Fibroblast of lung (primary cell): Measurements from ENCODE around the gene SDC4. TPM values are rescaled to one million over a fixed set of nuclear protein-coding genes. Genes with fewer than 3 reads are reported as not detected.

Source experiments
- DNase-seq, 2 donors: peaks; one replicate each; pipeline versions ENCODE4 v3.0.0 to v3.0.0-alpha.2; 2010; ENCODE audit warnings: low read depth in 2 of 2
- H2AFZ ChIP-seq: 2 replicates; pipeline ENCODE4 v1.5.1; 2012; ENCODE audit warnings: low read length, control low read depth, inconsistent platforms
- H3K27ac ChIP-seq: 2 replicates; pipeline ENCODE4 v1.5.1; 2011; ENCODE audit warnings: low read length, control low read depth; ENCODE audit not compliant: insufficient read depth
- H3K27me3 ChIP-seq: 2 replicates; pipeline ENCODE4 v1.5.1; 2011; ENCODE audit warnings: mild to moderate bottlenecking, low read length; ENCODE audit not compliant: control insufficient read depth, insufficient read depth
- H3K36me3 ChIP-seq: 2 replicates; pipeline ENCODE4 v1.5.1; 2011; ENCODE audit warnings: low read length; ENCODE audit not compliant: control insufficient read depth, insufficient read depth
- H3K4me1 ChIP-seq: 2 replicates; pipeline ENCODE4 v1.5.1; 2011; ENCODE audit warnings: low read length; ENCODE audit not compliant: control insufficient read depth, insufficient read depth; ENCODE audit errors: extremely low read depth
- H3K4me2 ChIP-seq: 2 replicates; pipeline ENCODE4 v1.5.1; 2011; ENCODE audit warnings: low read length, control low read depth; ENCODE audit not compliant: insufficient read depth; ENCODE audit errors: extremely low read depth
- H3K4me3 ChIP-seq, 4 experiments: fragments of 200-600 bp in 1 of 4; sonication (generic) in 1 of 4; replicated peaks in 1 of 4; 2 replicates each; pipeline ENCODE4 v1.5.1; 2011 to 2016; ENCODE audit warnings: low read length in 4 of 4, low read depth in 3 of 4, mild to moderate bottlenecking in 3 of 4, control low read depth in 2 of 4, inconsistent platforms in 1 of 4, mixed read lengths in 1 of 4; ENCODE audit not compliant: insufficient read depth in 1 of 4; ENCODE audit errors: control extremely low read depth in 1 of 4
- H3K79me2 ChIP-seq: 2 replicates; pipeline ENCODE4 v1.5.1; 2012; ENCODE audit warnings: mild to moderate bottlenecking, low read length, inconsistent platforms; ENCODE audit not compliant: control insufficient read depth, insufficient read depth
- H3K9ac ChIP-seq: 2 replicates; pipeline ENCODE4 v1.5.1; 2011; ENCODE audit warnings: mild to moderate bottlenecking, low read length, control low read depth; ENCODE audit not compliant: insufficient read depth
- H3K9me3 ChIP-seq: 2 replicates; pipeline ENCODE4 v1.5.1; 2012; ENCODE audit warnings: low read depth, low read length; ENCODE audit not compliant: control insufficient read depth, insufficient read depth
- H4K20me1 ChIP-seq: 2 replicates; pipeline ENCODE4 v1.5.1; 2011; ENCODE audit warnings: low read length; ENCODE audit not compliant: control insufficient read depth, insufficient read depth; ENCODE audit errors: extremely low read depth
- EZH2 ChIP-seq: IDR thresholded peaks from 2 replicates; pipeline ENCODE4 v1.5.1; 2012; ENCODE audit warnings: low read length, control low read depth, mild to moderate bottlenecking; ENCODE audit errors: missing control alignments
- polyA plus RNA-seq, 2 donors: library from polyadenylated mRNA; depleted of rRNA in 1 of 2; stranded (reverse) in 1 of 2; unstranded in 1 of 2; fragments of >200 nt; gene quantifications; 2 replicates each; pipeline ENCODE4 v1.2.1, GENCODE V29; 2011 to 2012; ENCODE audit warnings: missing spikeins in 1 of 2
- total RNA-seq: library from RNA; depleted of rRNA; stranded (reverse); fragments of >200 nt; gene quantifications from 2 replicates; pipeline ENCODE4 v1.2.1, GENCODE V29; 2014
- TF ChIP-seq, protein P1 (sequence below), 2 donors: IDR thresholded peaks in 1 of 2; conservative IDR thresholded peaks in 1 of 2; 1 replicate in 1 of 2; 2 replicates in 1 of 2; pipeline ENCODE4 v1.5.1; 2011 to 2012; ENCODE audit warnings: low read length in 2 of 2, control low read depth in 1 of 2, inconsistent platforms in 1 of 2, low read depth in 1 of 2, mild to moderate bottlenecking in 1 of 2

SDC4 gene
- total and polyA plus RNA-seq, 2 donors (not counting 1 experiment from before 2014, with no cell fraction given), result 175 to 312 TPM

DNA sequence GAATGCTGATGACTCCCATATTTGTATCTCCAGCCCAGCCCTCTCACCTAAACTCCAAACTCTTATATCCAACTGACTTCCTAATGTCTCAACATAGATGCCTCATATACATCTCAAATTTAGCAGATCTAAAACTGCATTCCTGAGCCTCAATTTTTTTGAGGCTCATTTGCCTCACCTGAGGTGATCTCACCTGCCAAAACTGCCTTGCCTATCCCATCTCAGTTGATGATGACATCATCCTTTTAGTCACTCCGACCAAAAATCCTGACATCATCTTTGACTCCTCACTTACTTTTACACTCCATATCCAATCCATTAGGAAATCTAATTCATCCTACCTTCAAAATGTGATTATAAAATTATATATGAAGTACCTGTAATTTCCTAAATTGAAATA lies 68.2 kb downstream of the SDC4 start:
- Histone ChIP-seq H3K9ac (no peak overlapping the region), H3K36me3 (no peaks in the 10 kb centered on the region), H3K4me2 (no peak overlapping the region), H3K4me3 (no peak overlapping the region), H3K9me3 (no peaks in the 10 kb centered on the region), H3K27ac (no peak overlapping the region), H4K20me1 (no peaks in the 10 kb centered on the region), H2AFZ (no peak overlapping the region), H3K27me3 (peaks cover 7% of the 10 kb centered on the region), H3K79me2 (no peaks in the 10 kb centered on the region), H3K4me1 (no peaks in the 10 kb centered on the region)
- TF ChIP-seq, protein P1, sequence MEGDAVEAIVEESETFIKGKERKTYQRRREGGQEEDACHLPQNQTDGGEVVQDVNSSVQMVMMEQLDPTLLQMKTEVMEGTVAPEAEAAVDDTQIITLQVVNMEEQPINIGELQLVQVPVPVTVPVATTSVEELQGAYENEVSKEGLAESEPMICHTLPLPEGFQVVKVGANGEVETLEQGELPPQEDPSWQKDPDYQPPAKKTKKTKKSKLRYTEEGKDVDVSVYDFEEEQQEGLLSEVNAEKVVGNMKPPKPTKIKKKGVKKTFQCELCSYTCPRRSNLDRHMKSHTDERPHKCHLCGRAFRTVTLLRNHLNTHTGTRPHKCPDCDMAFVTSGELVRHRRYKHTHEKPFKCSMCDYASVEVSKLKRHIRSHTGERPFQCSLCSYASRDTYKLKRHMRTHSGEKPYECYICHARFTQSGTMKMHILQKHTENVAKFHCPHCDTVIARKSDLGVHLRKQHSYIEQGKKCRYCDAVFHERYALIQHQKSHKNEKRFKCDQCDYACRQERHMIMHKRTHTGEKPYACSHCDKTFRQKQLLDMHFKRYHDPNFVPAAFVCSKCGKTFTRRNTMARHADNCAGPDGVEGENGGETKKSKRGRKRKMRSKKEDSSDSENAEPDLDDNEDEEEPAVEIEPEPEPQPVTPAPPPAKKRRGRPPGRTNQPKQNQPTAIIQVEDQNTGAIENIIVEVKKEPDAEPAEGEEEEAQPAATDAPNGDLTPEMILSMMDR (conservative IDR thresholded peaks at IDR 0.05 in 1 of 2, IDR thresholded peaks at IDR 0.05 in 1 of 2; ENCODE audit: low read depth in 1 of 2, low read length in 2 of 2), result no peak
- no peak for TF ChIP-seq EZH2
- DNase-seq, result no peak

DNA sequence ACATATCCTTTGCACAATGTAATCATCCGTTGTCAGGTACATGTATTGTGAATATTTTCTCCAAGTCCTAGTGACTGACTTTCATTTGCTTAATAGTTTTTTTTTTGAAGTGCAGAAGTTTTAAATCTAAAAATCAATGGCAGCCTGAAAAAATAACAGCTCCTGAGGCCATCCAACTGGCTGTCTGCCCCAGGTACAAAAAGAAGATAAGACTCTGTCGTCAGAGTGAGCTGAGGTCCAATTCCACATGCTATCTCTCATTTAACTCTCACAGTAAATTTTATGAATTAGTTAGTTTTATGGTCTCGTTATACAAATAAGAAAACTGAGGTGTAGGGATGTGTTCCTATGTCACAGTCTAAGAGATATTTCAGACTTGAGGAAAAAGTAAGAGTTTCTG lies 72.9 kb downstream of the SDC4 start:
- DNase-seq, result no peak
- Histone ChIP-seq H2AFZ (no peak overlapping the region), H3K4me1 (no peaks in the 10 kb centered on the region), H3K79me2 (no peaks in the 10 kb centered on the region), H3K9ac (no peak overlapping the region), H3K27ac (no peak overlapping the region), H3K27me3 (peaks cover 12% of the 10 kb centered on the region), H4K20me1 (no peaks in the 10 kb centered on the region), H3K4me3 (no peak overlapping the region), H3K4me2 (no peak overlapping the region), H3K36me3 (no peaks in the 10 kb centered on the region), H3K9me3 (no peaks in the 10 kb centered on the region)
- TF ChIP-seq EZH2, result no peak

Other genes with a start within 250 kb of the SDC4 start
- gene KCNS1, start 247.3 kb downstream of the SDC4 start, total RNA-seq, result 0.26 and 0.50 TPM in 2 replicates
- 0.24 and 0.33 TPM in 2 replicates for gene KCNS1, start 247.3 kb downstream of the SDC4 start, polyA plus RNA-seq
- gene WFDC5, start 233.2 kb downstream of the SDC4 start, total RNA-seq, result not detected in 2 replicates
- not detected in 2 replicates for gene WFDC5, start 233.2 kb downstream of the SDC4 start, polyA plus RNA-seq
- gene WFDC12, start 224.0 kb downstream of the SDC4 start, total RNA-seq, result not detected in 2 replicates
- not detected in 2 replicates for gene WFDC12, start 224.0 kb downstream of the SDC4 start, polyA plus RNA-seq
- not detected in 2 replicates for gene PI3, start 173.5 kb downstream of the SDC4 start, total RNA-seq
- not detected in 2 replicates for gene PI3, start 173.5 kb downstream of the SDC4 start, polyA plus RNA-seq
- gene SEMG1, start 141.4 kb downstream of the SDC4 start, total RNA-seq, result not detected in 2 replicates
- gene SEMG1, start 141.4 kb downstream of the SDC4 start, polyA plus RNA-seq, result not detected in 2 replicates
- not detected in 2 replicates for gene SEMG2, start 127.1 kb downstream of the SDC4 start, total RNA-seq
- not detected in 2 replicates for gene SEMG2, start 127.1 kb downstream of the SDC4 start, polyA plus RNA-seq
- gene SLPI, start 93.9 kb downstream of the SDC4 start, total RNA-seq, result 0.17 and 0.77 TPM in 2 replicates
- gene SLPI, start 93.9 kb downstream of the SDC4 start, polyA plus RNA-seq, result 3.7 TPM in 1 of 2 replicates, not detected in the other
- gene RBPJL, start 41.6 kb downstream of the SDC4 start, total RNA-seq, result not detected in 2 replicates
- not detected in 2 replicates for gene RBPJL, start 41.6 kb downstream of the SDC4 start, polyA plus RNA-seq
- under 0.01 TPM in 2 replicates for gene MATN4, start 40.1 kb downstream of the SDC4 start, total RNA-seq
- gene MATN4, start 40.1 kb downstream of the SDC4 start, polyA plus RNA-seq, result 0.02 and 0.06 TPM in 2 replicates
- 20.0 and 20.5 TPM in 2 replicates for gene SYS1, start 14.7 kb upstream of the SDC4 start, total RNA-seq
- 21.9 and 23.4 TPM in 2 replicates for gene SYS1, start 14.7 kb upstream of the SDC4 start, polyA plus RNA-seq
- under 0.01 TPM in 1 of 2 replicates, not detected in the other for gene TP53TG5, start 29.9 kb upstream of the SDC4 start, total RNA-seq
- gene TP53TG5, start 29.9 kb upstream of the SDC4 start, polyA plus RNA-seq, result 0.14 TPM in 1 of 2 replicates, not detected in the other
- gene DBNDD2, start 59.9 kb upstream of the SDC4 start, total RNA-seq, result 3.9 and 4.8 TPM in 2 replicates
- 28.1 and 51.8 TPM in 2 replicates for gene DBNDD2, start 59.9 kb upstream of the SDC4 start, polyA plus RNA-seq
- 25.8 and 26.2 TPM in 2 replicates for gene PIGT, start 67.7 kb upstream of the SDC4 start, total RNA-seq
- 53.9 and 70.0 TPM in 2 replicates for gene PIGT, start 67.7 kb upstream of the SDC4 start, polyA plus RNA-seq
- gene WFDC2, start 121.3 kb upstream of the SDC4 start, total RNA-seq, result not detected in 2 replicates
- not detected in 2 replicates for gene WFDC2, start 121.3 kb upstream of the SDC4 start, polyA plus RNA-seq
- not detected in 2 replicates for gene SPINT3, start 167.2 kb upstream of the SDC4 start, total RNA-seq
- not detected in 2 replicates for gene SPINT3, start 167.2 kb upstream of the SDC4 start, polyA plus RNA-seq
- gene WFDC6, start 191.1 kb upstream of the SDC4 start, total RNA-seq, result not detected in 2 replicates
- gene WFDC6, start 191.1 kb upstream of the SDC4 start, polyA plus RNA-seq, result not detected in 2 replicates
- not detected in 2 replicates for gene EPPIN, start 199.0 kb upstream of the SDC4 start, total RNA-seq
- gene EPPIN, start 199.0 kb upstream of the SDC4 start, polyA plus RNA-seq, result not detected in 2 replicates
- gene WFDC8, start 230.9 kb upstream of the SDC4 start, total RNA-seq, result not detected in 2 replicates
- not detected in 2 replicates for gene WFDC8, start 230.9 kb upstream of the SDC4 start, polyA plus RNA-seq